SK-N-SH (cell line): ENCODE data around the gene CTAG2. TPM values are rescaled to one million over a fixed set of nuclear protein-coding genes. Genes with fewer than 3 reads are reported as not detected.

Source experiments
- CTCF ChIA-PET: fragments of 300-600, 350-600 bp; formaldehyde crosslinking; extraction: SDS; loops from one replicate; lab custom pipeline; 2021; lab: Yijun Ruan, JAX
- POLR2A ChIA-PET: fragments of 350-600 bp; sonication (Branson Sonifier 250); formaldehyde crosslinking; extraction: SDS; loops from one replicate; lab custom pipeline; 2020; ENCODE audit warnings: antibody characterized with exemption, inconsistent platforms; lab: Yijun Ruan, JAX
- DNase-seq: peaks from one replicate; pipeline ENCODE4 v3.0.0; 2012
- H2AFZ ChIP-seq: fragments of 200-600 bp; sonication (generic); 2 replicates; pipeline ENCODE4 v1.8.1; 2016; ENCODE audit warnings: antibody characterized with exemption, mild to moderate bottlenecking, low read depth
- H3F3A ChIP-seq: fragments of 200-600 bp; sonication (generic); replicated peaks from 2 replicates; pipeline ENCODE3; 2016; ENCODE audit warnings: antibody characterized with exemption, mild to moderate bottlenecking; ENCODE audit not compliant: insufficient read depth
- H3K27ac ChIP-seq, 2 experiments: fragments of 200-500 bp in 1 of 2; fragments of 200-600 bp in 1 of 2; sonication (Bioruptor generic) in 1 of 2; sonication (generic), shearing (Covaris generic) in 1 of 2; 2 replicates each; pipeline versions ENCODE4 v1.5.1 to v1.6.1; 2014 to 2016; ENCODE audit warnings: low read depth in 2 of 2, inconsistent platforms in 1 of 2, low read length in 1 of 2, mild to moderate bottlenecking in 1 of 2, mixed read lengths in 1 of 2
- H3K27me3 ChIP-seq: fragments of 200-600 bp; sonication (generic), shearing (Covaris generic); 2 replicates; pipeline ENCODE4 v1.6.1; 2016; ENCODE audit warnings: mixed run types; ENCODE audit not compliant: insufficient read depth
- H3K36me3 ChIP-seq, 2 experiments: fragments of 200-500 bp in 1 of 2; fragments of 200-600 bp in 1 of 2; sonication (Bioruptor generic) in 1 of 2; sonication (generic) in 1 of 2; replicated peaks in 1 of 2; 2 replicates each; pipeline versions ENCODE3 to v1.5.1; 2014 to 2016; ENCODE audit warnings: low read length in 1 of 2, mild to moderate bottlenecking in 1 of 2; ENCODE audit not compliant: insufficient read depth in 2 of 2, control insufficient read depth in 1 of 2
- H3K4me1 ChIP-seq, 2 experiments: fragments of 200-500 bp in 1 of 2; fragments of 200-600 bp in 1 of 2; sonication (Bioruptor generic) in 1 of 2; sonication (generic), shearing (Covaris generic) in 1 of 2; 2 replicates each; pipeline versions ENCODE4 v1.5.1 to v1.6.1; 2014 to 2016; ENCODE audit warnings: low read depth in 1 of 2, low read length in 1 of 2, mixed run types in 1 of 2; ENCODE audit not compliant: insufficient read depth in 2 of 2, control insufficient read depth in 1 of 2
- H3K4me2 ChIP-seq: fragments of 200-600 bp; sonication (generic), shearing (Covaris generic); 2 replicates; pipeline ENCODE4 v1.6.1; 2017; ENCODE audit warnings: mixed run types
- H3K4me3 ChIP-seq, 2 experiments: fragments of 200-500 bp in 1 of 2; fragments of 200-600 bp in 1 of 2; sonication (Bioruptor generic) in 1 of 2; sonication (generic), shearing (Covaris generic) in 1 of 2; 2 replicates each; pipeline versions ENCODE4 v1.5.1 to v1.8.1; 2014 to 2016; ENCODE audit warnings: low read depth in 2 of 2, inconsistent platforms in 1 of 2, low read length in 1 of 2, mild to moderate bottlenecking in 1 of 2, mixed read lengths in 1 of 2, moderate library complexity in 1 of 2
- H3K79me2 ChIP-seq: fragments of 200-600 bp; sonication (generic); 2 replicates; pipeline ENCODE4 v1.8.1; 2017; ENCODE audit warnings: mild to moderate bottlenecking; ENCODE audit not compliant: insufficient read depth
- H3K9ac ChIP-seq: fragments of 200-600 bp; sonication (generic); 2 replicates; pipeline ENCODE4 v1.6.1; 2017; ENCODE audit warnings: mixed run types
- H3K9me2 ChIP-seq: fragments of 200-600 bp; sonication (generic); 2 replicates; pipeline ENCODE4 v1.6.1; 2017; ENCODE audit warnings: mixed run types
- H3K9me3 ChIP-seq: fragments of 200-600 bp; sonication (generic); 2 replicates; pipeline ENCODE4 v1.6.1; 2017; ENCODE audit warnings: mixed run types, mild to moderate bottlenecking, moderate library complexity
- H4K20me1 ChIP-seq: fragments of 200-600 bp; sonication (generic); 2 replicates; pipeline ENCODE4 v1.6.1; 2017; ENCODE audit warnings: mild to moderate bottlenecking, mixed run types; ENCODE audit not compliant: insufficient read depth
- CHD2 ChIP-seq: fragments of 150-350 bp; IDR thresholded peaks from 2 replicates; pipeline ENCODE4 v1.6.1; 2018; ENCODE audit warnings: low read length; ENCODE audit not compliant: partially characterized antibody
- ELF1 ChIP-seq: IDR thresholded peaks from 2 replicates; pipeline ENCODE4 v1.4.0; 2012
- EP300 ChIP-seq, 2 experiments: IDR thresholded peaks; 2 replicates each; pipeline versions ENCODE4 v1.4.0 to v1.6.1; 2012; ENCODE audit warnings: borderline replicate concordance in 1 of 2, low read depth in 1 of 2, low read length in 1 of 2
- FOSL2 ChIP-seq: IDR thresholded peaks from 2 replicates; pipeline ENCODE4 v1.4.0; 2012; ENCODE audit warnings: low read depth, mild to moderate bottlenecking, moderate library complexity, borderline replicate concordance
- GABPA ChIP-seq: IDR thresholded peaks from 2 replicates; pipeline ENCODE4 v1.4.0; 2012; ENCODE audit warnings: low read depth, mild to moderate bottlenecking
- JUND ChIP-seq: IDR thresholded peaks from 2 replicates; pipeline ENCODE4 v1.4.0; 2012
- MAX ChIP-seq: IDR thresholded peaks from 2 replicates; pipeline ENCODE4 v1.4.0; 2012; ENCODE audit warnings: low read depth
- MXI1 ChIP-seq: IDR thresholded peaks from 2 replicates; pipeline ENCODE4 v1.6.1; 2012; ENCODE audit warnings: mild to moderate bottlenecking, low read depth, low read length, improper control_type of control experiment
- NFIC ChIP-seq: IDR thresholded peaks from 2 replicates; pipeline ENCODE4 v1.4.0; 2012; ENCODE audit warnings: borderline replicate concordance
- POLR2AphosphoS5 ChIP-seq: IDR thresholded peaks from 2 replicates; pipeline ENCODE4 v1.6.1; 2012; ENCODE audit warnings: low read depth, low read length
- RAD21 ChIP-seq: IDR thresholded peaks from 2 replicates; pipeline ENCODE4 v1.6.1; 2012; ENCODE audit warnings: mild to moderate bottlenecking, low read length
- RCOR1 ChIP-seq: fragments of 150-350 bp; IDR thresholded peaks from 2 replicates; pipeline ENCODE4 v1.6.1; 2017; ENCODE audit warnings: antibody characterized with exemption, low read length
- REST ChIP-seq: IDR thresholded peaks from 2 replicates; pipeline ENCODE4 v1.6.1; 2012; ENCODE audit warnings: mild to moderate bottlenecking, low read depth, low read length, moderate library complexity
- RFX5 ChIP-seq: IDR thresholded peaks from 2 replicates; pipeline ENCODE4 v1.6.1; 2012; ENCODE audit warnings: mild to moderate bottlenecking, improper control_type of control experiment, low read length
- SIN3A ChIP-seq: IDR thresholded peaks from 2 replicates; pipeline ENCODE4 v1.6.1; 2012; ENCODE audit warnings: low read depth, mild to moderate bottlenecking, low read length, moderate library complexity, borderline replicate concordance
- TCF12 ChIP-seq: IDR thresholded peaks from 2 replicates; pipeline ENCODE4 v1.4.0; 2012
- TEAD4 ChIP-seq: IDR thresholded peaks from 2 replicates; pipeline ENCODE4 v1.4.0; 2012; ENCODE audit warnings: mild to moderate bottlenecking, borderline replicate concordance; ENCODE audit not compliant: insufficient read depth
- USF2 ChIP-seq: fragments of 150-350 bp; IDR thresholded peaks from 2 replicates; pipeline ENCODE4 v1.6.1; 2017; ENCODE audit warnings: antibody characterized with exemption, low read length, low read depth, borderline replicate concordance
- WGBS: methylation state at CpG from one replicate; pipeline ENCODE4 v1.1.6; 2017; ENCODE audit warnings: low lambda C conversion rate; 5-methylcytosine and 5-hydroxymethylcytosine counted together
- polyA plus RNA-seq, 3 experiments: library from polyadenylated mRNA; depleted of rRNA; stranded (reverse); fragments of >200 nt; gene quantifications; 2 replicates each; pipeline ENCODE4 v1.2.3, GENCODE V29; 2012
- TF ChIP-seq, protein P1 (sequence below): fragments of 200-600 bp; sonication (generic); IDR thresholded peaks from 2 replicates; pipeline ENCODE4 v1.6.1; 2017; ENCODE audit warnings: antibody characterized with exemption, mild to moderate bottlenecking, moderate library complexity
- TF ChIP-seq, protein P2 (sequence below): IDR thresholded peaks from 2 replicates; pipeline ENCODE4 v1.4.0; 2012; ENCODE audit warnings: low read depth, borderline replicate concordance

Gene CTAG2
- polyA plus RNA-seq, 1 of the 3 experiments (the other 2 are of a cell fraction): 3.7 TPM

GRCh38 chrX:154654925-154655324 lies 1.5 kb upstream of the CTAG2 start:
- Histone ChIP-seq H3K9me3 (no peaks in the 10 kb centered on the region), H3K27me3 (peaks cover 14% of the 10 kb centered on the region; the same call in 1 of the 2 replicates), H3K4me2 (no peak overlapping the region), H4K20me1 (no peaks in the 10 kb centered on the region), H2AFZ (no peak overlapping the region), H3K4me3 (no peak overlapping the region), H3K9ac (no peak overlapping the region), H3K27ac (no peak overlapping the region), H3K36me3 (no peaks in the 10 kb centered on the region), H3F3A (no peaks in the 10 kb centered on the region), H3K4me1 (no peaks in the 10 kb centered on the region), H3K79me2 (no peaks in the 10 kb centered on the region), H3K9me2 (no peaks in the 10 kb centered on the region)
- POLR2A ChIA-PET: no interaction called here
- WGBS: 51% methylated on average over 12 of the region's 15 CpGs
- TF ChIP-seq MAX (no peak), REST (no peak), GABPA (no peak), FOSL2 (no peak), USF2 (no peak), RFX5 (no peak), TCF12 (no peak), NFIC (no peak), EP300 (IDR thresholded peaks at IDR 0.05; ENCODE audit: borderline replicate concordance in 1 of 2, low read depth in 1 of 2, low read length in 1 of 2) (no peak), CHD2 (no peak), SIN3A (no peak), TEAD4 (no peak), RCOR1 (no peak), ELF1 (no peak), POLR2AphosphoS5 (no peak), RAD21 (no peak), MXI1 (no peak), JUND (no peak)
- TF ChIP-seq, protein P1, sequence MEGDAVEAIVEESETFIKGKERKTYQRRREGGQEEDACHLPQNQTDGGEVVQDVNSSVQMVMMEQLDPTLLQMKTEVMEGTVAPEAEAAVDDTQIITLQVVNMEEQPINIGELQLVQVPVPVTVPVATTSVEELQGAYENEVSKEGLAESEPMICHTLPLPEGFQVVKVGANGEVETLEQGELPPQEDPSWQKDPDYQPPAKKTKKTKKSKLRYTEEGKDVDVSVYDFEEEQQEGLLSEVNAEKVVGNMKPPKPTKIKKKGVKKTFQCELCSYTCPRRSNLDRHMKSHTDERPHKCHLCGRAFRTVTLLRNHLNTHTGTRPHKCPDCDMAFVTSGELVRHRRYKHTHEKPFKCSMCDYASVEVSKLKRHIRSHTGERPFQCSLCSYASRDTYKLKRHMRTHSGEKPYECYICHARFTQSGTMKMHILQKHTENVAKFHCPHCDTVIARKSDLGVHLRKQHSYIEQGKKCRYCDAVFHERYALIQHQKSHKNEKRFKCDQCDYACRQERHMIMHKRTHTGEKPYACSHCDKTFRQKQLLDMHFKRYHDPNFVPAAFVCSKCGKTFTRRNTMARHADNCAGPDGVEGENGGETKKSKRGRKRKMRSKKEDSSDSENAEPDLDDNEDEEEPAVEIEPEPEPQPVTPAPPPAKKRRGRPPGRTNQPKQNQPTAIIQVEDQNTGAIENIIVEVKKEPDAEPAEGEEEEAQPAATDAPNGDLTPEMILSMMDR: no peak
- TF ChIP-seq, protein P2, sequence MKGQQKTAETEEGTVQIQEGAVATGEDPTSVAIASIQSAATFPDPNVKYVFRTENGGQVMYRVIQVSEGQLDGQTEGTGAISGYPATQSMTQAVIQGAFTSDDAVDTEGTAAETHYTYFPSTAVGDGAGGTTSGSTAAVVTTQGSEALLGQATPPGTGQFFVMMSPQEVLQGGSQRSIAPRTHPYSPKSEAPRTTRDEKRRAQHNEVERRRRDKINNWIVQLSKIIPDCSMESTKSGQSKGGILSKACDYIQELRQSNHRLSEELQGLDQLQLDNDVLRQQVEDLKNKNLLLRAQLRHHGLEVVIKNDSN: no peak
- CTCF ChIA-PET: no interaction called here
- DNase-seq: no peak
